Skin epidermis (tissue), 12 donors: ENCODE data around the gene SYCP3.

Experiments used
- H3K27ac ChIP-seq, 21 experiments: fragments of 200-600 bp; sonication (generic) in 11 of 21; one replicate each; pipeline ENCODE4 v1.5.0; 2020; ENCODE audit warnings: mild to moderate bottlenecking in 3 of 21, inconsistent platforms in 2 of 21, moderate library complexity in 2 of 21
- H3K4me3 ChIP-seq, 7 experiments: fragments of 200-600 bp; sonication (generic) in 2 of 7; one replicate each; pipeline ENCODE4 v1.5.0; 2020; ENCODE audit warnings: inconsistent platforms in 2 of 7, mild to moderate bottlenecking in 2 of 7, moderate library complexity in 1 of 7

The SYCP3 gene

GRCh38 chr12:101738920-101739665, at the start of gene SYCP3:
Gene SYCP3, minus strand, starts transcription at chr12:101739462. Its CDS starts 1,527 bp downstream, at chr12:101737935.
- Histone ChIP-seq H3K27ac (no peak within 1 kb of the TSS), H3K4me3 (no peak within 1 kb of the TSS)

DNA sequence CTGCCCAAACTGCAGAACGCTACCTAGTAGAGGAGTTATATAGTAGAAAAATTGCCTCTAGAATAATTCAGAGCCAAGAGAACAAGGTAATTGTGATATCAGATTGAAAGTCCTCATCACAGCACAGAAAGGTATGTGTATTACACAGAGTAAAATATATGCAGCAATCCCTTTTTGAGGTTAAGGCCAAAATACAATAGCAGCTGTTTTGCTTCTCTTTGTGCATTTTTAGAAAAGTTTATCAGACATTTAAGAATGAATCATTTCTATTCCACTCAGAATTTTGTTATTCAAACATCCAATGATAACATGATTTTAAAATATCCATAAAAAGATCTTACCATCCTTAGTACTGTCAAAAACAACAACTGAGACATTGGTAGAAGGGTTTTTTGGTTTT, 46.4 kb upstream of the SYCP3 start:
- Histone ChIP-seq H3K27ac (no peak overlapping the region), H3K4me3 (no peak overlapping the region)

DNA sequence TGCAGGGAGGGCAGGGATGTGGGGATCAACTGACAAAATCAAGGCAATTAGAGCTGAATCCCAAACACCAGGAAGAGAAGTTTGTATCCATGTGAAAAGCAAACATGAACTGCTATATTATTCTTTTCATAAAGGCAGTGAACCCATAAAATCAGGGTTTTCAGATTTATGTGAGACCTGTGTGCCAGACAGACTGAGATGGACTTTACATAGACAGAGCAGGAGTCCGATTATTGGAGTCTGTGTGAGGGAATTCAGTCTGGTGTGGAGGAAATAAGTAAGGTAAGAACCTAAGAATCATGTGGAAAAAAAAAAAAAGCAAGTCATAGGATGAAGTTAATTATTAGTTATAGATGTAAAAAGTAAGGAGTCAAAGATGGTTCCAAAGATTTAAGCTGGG, 45.1 kb upstream of the SYCP3 start:
- Histone ChIP-seq H3K27ac (no peak overlapping the region), H3K4me3 (no peak overlapping the region)

DNA sequence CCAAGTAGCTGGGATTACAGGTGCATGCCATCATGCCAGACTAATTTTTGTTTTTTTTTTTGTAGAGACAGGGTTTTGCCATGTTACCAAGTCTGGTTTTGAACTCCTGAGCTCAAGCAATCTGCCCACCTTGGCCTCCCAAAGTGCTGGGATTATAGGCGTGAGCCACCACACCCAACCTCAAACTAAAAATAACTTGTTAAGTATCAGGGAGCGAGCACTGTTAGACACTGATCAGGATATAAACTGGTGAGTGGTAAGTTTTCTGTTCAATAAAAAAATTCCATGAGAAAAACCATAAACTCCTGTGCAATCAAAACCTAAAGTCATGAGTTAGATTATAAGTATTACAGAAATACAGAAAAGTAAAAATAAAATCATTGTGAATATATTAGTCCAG, 44.6 kb upstream of the SYCP3 start:
- no peak overlapping the region for H3K27ac ChIP-seq
- H3K4me3 ChIP-seq = no peak overlapping the region

GRCh38 chr12:101783150-101783549, 43.9 kb upstream of the SYCP3 start:
- H3K27ac ChIP-seq = no peak overlapping the region

DNA sequence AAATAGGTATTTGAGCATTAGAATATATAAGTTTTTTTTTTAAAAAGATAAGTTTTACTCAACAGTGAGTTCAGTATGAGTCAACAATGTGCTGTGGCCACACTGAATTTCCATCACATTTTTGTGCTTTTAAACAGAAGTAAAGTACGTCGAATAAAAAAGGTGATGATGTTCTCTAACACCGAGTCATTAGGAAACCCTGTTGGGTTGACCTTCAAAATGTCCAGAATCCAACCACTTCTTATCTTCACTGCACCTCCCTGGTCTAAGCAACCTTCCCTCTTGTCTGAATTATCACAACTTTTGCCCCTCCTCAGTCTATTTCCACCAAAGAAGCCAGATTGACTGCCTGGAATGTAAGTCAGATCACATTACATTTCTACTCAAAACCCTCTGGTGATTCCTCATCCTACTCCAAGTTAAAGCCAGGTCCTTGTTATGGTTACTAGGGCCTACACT, 43.0 kb upstream of the SYCP3 start:
- Histone ChIP-seq H3K4me3 (no peak overlapping the region), H3K27ac (no peak overlapping the region)

More at GRCh38 chr12:101783150-101783549, 43.9 kb upstream of the SYCP3 start:
- H3K4me3 ChIP-seq = no peak overlapping the region

- H3K27ac ChIP-seq = no peak overlapping the region
Observed at GRCh38 chr12:101781834-101782233, 42.6 kb upstream of the SYCP3 start.

DNA sequence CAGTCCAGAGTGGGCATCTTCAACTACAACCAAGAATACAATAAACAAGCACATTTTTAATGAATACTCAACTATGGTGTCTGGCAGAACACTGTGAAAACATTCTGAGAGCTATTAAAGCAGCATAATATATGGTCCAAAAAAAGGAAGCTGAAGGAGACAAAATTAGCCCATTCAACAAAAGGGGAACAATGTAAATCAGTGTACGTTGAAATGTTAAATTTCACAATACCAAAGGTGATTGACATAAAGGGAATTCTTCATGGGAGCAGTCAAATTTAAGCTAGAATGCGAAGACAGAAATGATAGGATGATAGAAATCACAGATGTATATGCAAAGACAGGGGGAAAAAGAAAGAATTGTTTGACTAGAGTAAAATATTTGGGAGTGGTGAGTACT, 41.3 kb upstream of the SYCP3 start:
- no peak overlapping the region for H3K4me3 ChIP-seq
- no peak overlapping the region for H3K27ac ChIP-seq

More at GRCh38 chr12:101781834-101782233, 42.6 kb upstream of the SYCP3 start:
- H3K4me3 ChIP-seq = no peak overlapping the region

DNA sequence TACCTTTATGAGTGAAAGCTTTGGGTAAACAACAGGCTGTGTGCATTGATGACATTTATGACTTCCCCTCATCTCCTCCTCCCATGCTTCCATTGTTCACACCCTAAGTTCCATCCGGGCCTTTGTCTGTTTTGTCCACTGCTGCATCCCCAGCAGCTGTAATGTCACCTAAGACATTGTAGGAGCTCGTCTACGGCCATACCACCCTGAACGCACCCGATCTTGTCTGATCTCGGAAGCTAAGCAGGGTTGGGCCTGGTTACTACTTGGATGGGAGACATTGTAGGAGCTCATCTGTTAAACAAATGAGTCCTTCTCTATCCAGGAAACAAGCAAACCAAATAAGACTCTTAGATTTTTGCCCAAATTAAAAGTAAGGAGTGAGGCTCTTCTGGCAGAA, 40.4 kb upstream of the SYCP3 start:
- Histone ChIP-seq H3K27ac (no peak overlapping the region), H3K4me3 (no peak overlapping the region)

DNA sequence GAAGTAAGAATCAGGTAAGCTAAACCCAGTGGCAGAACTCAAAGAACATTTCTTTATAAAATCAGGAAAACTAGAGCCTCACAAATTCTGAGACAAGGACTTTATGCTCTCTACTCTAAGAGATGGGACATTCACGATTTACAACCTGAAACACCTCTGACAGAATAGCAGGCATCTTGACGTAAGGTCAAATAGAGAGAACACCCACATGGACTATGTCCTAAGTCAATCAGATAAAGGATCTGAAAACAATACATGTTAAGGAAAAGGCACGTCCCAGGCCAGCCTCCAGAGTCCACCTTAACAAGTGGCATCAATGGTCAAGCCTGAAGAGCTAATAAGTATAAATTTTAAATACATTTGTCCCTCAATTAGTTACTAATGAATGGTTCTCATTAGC, 39.9 kb upstream of the SYCP3 start:
- Histone ChIP-seq H3K27ac (no peak overlapping the region), H3K4me3 (no peak overlapping the region)

- H3K27ac ChIP-seq = peak overlapping the region in 3 of 21 experiments; percentile 13 to 37 (median 32)
- H3K4me3 ChIP-seq = no peak overlapping the region
Observed at GRCh38 chr12:101777978-101778377, 38.7 kb upstream of the SYCP3 start.

DNA sequence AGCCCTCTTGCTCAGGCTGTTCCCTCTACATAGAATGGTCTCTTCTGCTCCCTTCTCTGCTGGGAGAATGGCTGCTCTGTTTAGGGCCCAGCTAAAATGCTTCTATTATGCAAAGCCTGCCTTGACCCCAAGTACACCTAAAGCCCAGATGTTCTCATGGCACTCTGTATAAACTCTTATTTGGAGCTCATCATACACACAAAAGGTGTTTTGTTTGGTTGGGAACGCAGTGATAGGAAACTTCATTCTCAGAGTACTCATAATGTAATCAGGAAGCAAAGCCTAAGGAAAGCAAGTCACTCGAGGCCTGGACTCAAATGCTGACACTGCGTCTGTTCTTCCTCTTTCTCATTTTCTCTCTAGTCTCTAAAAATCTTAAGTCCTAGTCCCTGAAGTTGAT, 38.2 kb upstream of the SYCP3 start:
- H3K27ac ChIP-seq = peak overlapping the region in 5 of 21 experiments; percentile 13 to 62 (median 34)
- H3K4me3 ChIP-seq = no peak overlapping the region

- Histone ChIP-seq H3K4me3 (no peak overlapping the region), H3K27ac (no peak overlapping the region)
Observed at GRCh38 chr12:101775816-101776215, 36.6 kb upstream of the SYCP3 start.

DNA sequence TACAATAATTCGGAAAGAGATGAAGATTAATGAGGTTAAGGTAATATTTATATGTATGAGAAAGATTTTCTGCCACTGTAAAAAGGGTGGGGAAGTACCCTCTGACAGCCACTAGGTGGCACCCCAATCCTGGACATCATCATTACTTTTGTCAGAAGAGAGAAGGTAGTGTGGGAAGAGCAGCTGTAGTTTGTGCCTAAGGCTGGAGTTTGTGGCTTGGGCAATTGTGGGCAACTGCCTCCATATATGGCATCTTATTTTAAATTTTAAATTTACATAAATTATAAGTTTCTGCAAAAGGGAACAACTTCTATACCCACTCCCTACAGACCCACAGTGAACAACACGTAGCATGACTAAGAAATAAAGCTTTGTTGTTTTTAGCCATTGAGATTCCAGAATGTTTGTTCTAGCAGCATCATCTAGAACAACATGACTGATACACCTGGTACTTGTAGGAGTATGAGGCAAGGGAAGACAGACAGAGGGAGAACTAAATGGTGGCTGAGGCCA, 34.4 kb upstream of the SYCP3 start:
- Histone ChIP-seq H3K27ac (no peak overlapping the region), H3K4me3 (no peak overlapping the region)

DNA sequence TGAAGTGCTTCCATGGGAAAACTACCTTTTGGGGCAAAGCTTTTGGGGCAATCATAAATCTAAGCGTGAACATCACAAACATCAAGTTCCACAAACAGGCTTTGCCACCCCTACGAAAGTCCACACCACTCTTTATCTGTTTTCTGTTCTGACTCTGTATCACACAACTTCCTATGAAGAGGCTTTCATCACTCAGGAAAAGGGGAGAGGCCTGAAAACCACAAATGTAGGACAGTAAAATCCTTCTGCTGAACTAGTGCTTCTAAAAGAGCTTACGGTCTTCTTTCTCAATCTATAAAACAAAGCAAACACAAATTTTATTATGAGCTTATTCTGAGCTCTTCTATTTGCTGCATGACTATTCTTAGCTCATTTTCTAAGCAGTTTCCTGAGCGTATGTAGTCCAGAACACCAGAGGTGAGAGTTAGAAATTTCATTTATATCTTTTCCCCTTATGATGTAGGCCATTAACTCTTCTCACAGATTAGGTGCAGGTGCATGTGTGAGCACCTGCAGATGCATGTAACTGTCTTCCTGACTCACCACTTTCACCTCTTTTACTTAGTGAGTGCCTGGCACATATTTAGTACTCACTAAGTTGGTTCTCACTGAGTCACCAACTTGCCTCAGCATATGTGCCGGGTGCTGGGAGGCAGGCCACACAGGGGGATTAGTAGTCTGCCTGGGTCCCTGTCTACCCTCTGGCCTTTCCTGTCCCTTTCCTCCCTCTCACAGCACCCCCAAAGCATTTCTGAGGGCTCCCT, 32.9 kb upstream of the SYCP3 start:
- Histone ChIP-seq H3K4me3 (no peak overlapping the region), H3K27ac (peak overlapping the region in 1 of 21 experiments; percentile 9)

GRCh38 chr12:101769865-101770264, 30.6 kb upstream of the SYCP3 start:
- H3K27ac ChIP-seq = no peak overlapping the region
- H3K4me3 ChIP-seq = no peak overlapping the region

DNA sequence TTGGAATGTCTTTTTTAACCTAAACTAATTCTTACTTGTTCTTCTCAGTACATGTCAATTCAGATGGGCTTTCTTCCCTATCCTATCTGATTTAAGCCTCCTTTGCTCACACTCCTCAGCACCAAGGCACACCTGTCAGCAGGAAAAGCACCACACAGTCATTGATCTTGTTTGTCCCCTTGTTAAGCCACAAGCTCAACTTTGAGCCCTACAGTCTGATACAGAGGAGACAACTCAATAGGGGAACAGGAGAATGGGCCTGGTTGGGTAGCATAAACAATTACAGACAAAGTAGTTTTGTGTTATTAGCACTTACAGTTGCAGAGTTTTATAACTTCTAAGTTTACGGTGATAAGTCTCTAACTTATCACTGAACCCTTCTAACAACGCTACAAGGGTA, 29.5 kb upstream of the SYCP3 start:
- H3K4me3 ChIP-seq = no peak overlapping the region
- H3K27ac ChIP-seq = no peak overlapping the region

- Histone ChIP-seq H3K27ac (no peak overlapping the region), H3K4me3 (no peak overlapping the region)
Observed at GRCh38 chr12:101767537-101767936, 28.3 kb upstream of the SYCP3 start.

DNA sequence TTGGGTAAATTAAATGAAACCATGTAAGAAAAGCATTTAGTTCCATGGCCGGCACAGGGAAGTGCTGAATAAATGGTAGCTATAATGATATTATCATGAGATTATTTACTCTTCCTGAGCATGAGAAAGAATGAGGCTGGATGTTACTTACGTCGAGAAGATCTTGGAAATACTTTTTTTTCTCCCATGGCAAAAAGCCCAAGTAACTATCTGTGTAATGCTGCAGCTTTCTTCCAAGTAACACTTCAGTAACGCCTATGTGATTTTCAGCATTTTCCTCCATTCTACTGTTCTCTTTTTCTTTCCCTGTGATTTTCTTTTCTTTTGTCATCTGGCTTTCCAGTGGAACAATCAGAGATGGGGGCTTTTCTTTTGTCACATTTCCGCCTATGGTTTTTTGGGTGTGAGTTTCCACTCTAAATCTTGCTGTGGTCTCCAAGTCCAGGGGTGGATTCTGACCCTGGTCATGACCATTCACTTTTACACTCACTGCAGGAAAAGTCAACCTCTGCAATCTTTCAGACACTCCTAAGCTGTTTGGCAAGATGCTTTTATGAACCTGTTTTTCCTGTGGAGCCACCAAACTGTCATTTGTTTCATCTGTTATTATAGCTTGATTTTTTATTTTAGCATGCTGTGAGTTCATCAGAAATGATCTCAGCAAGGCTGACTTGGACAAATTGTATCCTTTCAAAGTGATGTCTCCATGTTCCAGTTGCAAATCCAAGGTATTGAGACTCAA, 25.0 kb upstream of the SYCP3 start:
- no peak overlapping the region for H3K4me3 ChIP-seq
- H3K27ac ChIP-seq = peak overlapping the region in 10 of 21 experiments; percentile 1 to 73 (median 41)
